ENCODE results near the gene NACC2. TPM values are rescaled to one million over a fixed set of nuclear protein-coding genes. Genes with fewer than 3 reads are reported as not detected.

Gene NACC2, protein sequence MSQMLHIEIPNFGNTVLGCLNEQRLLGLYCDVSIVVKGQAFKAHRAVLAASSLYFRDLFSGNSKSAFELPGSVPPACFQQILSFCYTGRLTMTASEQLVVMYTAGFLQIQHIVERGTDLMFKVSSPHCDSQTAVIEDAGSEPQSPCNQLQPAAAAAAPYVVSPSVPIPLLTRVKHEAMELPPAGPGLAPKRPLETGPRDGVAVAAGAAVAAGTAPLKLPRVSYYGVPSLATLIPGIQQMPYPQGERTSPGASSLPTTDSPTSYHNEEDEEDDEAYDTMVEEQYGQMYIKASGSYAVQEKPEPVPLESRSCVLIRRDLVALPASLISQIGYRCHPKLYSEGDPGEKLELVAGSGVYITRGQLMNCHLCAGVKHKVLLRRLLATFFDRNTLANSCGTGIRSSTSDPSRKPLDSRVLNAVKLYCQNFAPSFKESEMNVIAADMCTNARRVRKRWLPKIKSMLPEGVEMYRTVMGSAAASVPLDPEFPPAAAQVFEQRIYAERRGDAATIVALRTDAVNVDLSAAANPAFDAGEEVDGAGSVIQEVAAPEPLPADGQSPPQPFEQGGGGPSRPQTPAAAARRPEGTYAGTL
- polyA plus RNA-seq (ENCODE audit: insufficient read length in 4 of 4), result 1 to 10 TPM; 6.9 to 9.9 (median 9.6) TPM

DNA sequence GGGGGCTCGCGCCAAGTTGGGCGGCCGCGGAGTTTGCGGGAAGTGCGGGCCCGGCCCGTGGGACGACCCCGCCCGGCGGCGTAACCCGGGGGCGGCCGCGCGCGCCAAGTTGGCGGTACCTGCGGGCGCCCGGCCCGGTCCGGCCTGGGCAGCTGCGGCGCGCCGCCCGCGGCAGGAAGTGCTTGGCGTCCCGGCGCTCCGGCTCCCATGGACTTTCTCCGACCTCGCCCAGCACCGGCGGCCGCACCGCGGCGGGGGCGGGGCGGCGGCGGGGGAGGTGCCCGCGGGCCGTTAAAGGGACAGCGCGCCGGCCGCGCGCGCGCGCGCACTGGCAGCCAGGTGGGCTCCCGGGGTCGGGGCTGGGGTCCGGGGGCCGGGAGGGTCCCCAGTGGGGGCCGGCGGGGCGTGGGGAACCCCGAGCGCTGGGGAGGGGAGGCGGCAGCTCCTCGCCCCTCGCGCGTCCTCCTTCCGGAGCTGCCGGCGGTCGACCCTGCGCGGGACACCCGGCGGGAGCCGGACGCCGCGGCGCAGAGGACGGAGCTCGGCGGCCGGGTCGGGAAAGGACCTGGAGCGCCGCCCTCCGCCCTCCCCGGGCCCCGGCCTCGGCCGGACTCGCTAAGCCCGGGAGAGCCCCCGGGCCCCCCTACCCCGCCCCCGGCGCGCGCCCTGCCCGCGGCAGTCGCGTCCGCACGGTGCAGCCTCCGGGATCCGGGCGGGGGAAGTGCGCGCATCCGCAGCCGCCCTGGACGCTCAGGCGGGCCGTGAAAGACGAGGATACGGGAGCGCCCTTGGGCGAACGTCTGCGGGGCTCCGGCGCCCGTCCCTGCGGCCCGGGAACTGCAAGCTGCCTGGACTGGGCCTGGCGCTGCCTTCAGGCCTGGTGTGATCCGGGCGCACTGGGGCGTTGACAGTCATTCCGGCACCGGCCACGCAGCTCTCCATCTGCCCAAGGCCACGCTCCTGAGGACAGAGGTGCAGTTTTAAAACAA, at the start of gene NACC2:
Gene NACC2 (minus strand): TSS at position 220 of the 989 bp plus-strand sequence. CDS start 44,768 bp downstream, outside the sequence.
- no peak for DNase-seq (ENCODE audit: low read depth in 4 of 4, low spot score in 2 of 4)

DNA sequence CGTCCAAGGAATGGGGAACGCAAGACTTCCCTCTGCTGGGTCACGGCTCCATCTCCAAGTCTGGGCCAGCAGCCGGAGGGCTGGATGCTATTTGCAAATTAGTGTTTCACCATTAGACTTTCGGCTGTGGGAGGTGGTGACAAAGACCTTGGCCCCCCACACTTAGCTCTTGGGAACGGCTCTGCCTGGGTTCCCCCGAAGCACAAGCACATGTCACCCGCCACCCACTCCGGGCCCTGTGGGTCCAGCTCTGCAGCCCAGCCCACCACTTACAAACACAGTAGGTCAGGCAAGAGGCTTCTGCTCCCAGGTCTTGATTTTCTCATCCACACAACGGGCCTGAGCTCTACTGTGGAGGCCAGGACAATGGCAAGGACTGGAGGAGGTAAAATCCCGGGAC, 49.4 kb upstream of the NACC2 start:
- DNase-seq (ENCODE audit: low read depth in 4 of 4, low spot score in 2 of 4), result no peak

DNA sequence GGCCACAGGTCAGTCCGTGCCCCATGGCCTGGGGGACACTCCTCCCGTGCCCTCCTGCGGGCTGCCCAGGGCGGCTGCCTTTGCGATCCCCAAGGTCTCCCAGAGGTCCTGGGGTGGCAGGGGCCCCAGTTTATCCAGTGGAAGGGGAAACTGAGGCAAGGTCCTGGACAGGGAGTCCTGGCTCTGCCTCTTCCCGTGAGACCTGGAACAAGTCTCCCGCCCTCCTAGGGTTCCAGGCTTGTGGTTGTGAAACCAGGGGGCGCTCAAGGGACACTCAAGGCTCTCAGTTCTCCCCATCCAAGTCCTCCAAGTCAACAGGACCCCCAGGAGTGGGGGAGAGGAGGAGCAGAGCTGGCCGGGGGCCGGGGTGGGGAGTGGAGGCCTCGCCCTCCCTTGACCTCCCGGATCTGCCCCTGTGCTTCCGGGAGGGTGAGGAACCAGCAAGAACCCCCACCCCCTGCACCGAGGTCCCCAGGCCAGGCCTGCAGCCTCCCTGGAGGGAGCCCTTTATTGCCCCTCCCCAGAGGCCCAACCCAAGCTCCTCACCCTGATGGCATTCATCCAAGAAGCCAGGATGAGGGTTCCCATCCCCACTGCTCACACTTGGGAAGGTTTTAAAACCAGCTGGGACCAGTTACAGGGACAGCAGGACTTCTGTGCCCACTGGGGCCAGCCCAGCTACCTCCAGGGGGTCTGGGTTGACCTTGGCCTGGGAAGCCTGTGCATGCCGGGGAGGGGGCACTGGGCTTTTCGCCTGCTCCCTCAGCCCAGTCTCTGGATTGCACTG, 48.3 kb upstream of the NACC2 start:
- DNase-seq (ENCODE audit: low read depth in 4 of 4, low spot score in 2 of 4), result no peak

DNA sequence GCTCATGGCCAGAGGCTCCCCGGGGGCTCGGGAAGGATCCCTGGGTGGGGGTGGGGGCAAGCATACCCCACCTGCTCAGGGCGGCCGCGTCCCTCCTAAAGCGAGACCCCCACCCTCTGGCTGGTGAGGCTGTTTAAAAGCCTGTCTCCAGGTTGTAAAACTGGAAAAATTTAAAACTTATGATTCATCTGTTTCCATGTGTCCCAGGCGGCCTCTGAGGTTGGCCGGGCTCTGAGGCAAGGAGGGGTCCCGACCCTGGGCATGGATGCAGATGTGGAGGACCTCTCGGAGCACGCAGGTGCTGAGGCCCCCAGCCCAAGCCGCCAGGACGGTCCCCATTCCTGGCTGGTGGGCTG, 47.7 kb upstream of the NACC2 start:
- no peak for DNase-seq (ENCODE audit: low read depth in 4 of 4, low spot score in 2 of 4)

DNA sequence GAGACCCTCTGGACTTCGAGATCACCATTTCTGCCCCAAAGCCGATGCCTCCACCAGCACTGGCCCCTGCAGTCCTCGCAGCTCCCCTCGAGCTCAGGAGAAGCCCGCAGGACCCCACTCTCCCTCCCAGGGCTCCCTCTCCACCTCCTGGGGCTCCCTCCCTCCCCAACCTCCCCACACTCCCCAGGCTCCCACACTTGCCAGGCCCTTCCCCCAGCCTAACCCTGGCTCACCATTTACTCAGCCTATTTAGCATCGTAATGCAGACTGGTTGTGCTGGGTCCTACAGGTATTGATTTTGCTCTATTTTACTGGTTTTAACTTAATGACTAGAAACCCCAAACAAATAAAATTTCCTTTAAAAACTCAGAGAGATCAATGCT, 47.3 kb upstream of the NACC2 start:
- DNase-seq (ENCODE audit: low read depth in 4 of 4, low spot score in 2 of 4), result no peak

DNA sequence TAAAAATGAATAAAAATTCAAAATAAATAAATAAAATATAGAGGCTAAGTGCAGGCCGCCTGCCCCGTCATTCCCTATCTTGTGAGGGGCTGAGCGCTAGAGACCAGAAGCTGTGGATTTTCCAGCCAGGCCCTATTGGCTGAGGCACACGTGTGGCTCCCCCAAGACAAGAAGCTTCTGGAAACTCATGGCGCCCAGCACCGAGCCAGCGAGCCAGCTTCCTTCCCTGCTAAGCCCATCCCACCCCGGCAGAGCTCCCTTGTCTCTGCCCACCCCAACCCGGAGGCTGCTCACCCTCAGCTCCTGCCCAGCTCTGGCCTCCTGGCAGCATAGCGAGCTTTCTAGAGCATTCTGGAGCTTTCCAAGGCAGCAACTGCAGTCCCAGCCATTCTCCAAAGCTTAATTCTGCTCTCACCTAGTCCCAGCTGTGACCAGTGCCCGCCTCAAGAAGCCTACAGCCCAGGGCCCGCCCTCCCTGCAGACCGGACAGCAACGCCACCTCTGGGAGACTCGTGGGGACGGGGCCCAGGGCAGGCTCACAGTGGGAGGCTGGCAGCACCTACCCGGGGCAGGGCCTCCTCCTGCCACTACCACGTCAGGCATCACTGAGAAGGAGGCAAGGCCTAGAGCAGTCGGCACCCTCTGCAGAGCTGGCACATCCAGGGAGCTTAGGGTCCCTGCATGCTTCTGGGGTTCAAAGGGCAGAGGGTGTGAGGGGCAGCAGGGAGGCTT, 46.8 kb upstream of the NACC2 start:
- no peak for DNase-seq (ENCODE audit: low read depth in 4 of 4, low spot score in 2 of 4)

DNA sequence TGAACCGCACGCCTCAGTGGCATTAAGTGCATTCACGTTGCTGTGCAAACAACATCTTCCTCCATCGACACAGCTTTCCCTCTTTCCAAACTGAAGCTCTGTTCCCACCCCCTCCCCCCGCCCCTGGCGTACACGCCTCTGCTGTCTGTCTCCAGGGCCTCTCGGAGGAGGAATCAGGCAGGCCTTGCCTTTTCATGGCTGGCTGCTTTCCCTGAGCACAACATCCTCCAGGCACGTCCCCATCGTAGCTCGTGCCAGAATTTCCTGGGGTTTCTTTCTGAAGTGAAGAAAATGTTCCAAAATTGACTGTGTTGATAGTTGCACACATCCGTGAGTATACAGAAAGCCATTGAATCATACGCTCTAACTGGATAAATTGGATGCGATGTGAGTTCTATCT, 45.9 kb upstream of the NACC2 start:
- DNase-seq (ENCODE audit: low read depth in 4 of 4, low spot score in 2 of 4), result no peak

DNA sequence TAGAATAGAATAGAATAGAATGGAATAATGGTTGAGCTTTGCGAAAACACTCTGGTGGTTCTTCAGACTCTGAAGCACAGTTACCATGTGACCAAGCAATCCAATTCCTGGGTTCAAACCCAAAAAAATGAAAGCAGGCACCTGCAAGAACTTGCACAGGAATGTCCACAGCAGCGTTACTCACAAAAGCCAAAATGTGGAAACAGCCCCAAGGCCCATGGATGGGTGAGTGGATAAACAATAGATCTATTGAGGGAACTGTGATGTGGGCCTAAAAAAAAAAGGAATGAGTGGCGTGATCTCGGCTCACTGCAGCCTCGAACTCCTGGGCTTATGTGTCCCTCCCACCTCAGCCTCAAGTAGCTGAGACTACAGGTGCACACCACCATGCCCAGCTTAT, 45.0 kb upstream of the NACC2 start:
- no peak for DNase-seq (ENCODE audit: low read depth in 4 of 4, low spot score in 2 of 4)

DNA sequence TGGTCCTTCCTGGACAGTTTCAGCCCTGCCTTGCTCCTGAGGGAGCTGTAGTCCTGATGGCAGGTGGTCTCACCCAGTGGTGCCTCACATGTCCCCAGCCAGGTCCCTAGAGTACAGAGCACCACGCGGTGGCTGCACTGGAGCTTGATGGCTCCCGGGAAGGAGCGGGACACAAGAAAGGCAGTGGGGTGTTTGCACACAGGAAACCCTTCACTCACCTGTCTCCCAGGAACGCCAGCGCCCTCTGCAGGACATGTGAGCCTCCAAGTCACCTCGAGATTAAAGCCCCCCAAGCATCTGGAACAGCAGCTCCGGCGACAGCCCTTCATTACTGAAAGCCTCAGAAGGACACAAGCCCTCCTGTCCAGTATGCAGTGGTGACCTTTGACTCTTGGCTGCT, 43.5 kb upstream of the NACC2 start:
- no peak for DNase-seq (ENCODE audit: low read depth in 4 of 4, low spot score in 2 of 4)

DNA sequence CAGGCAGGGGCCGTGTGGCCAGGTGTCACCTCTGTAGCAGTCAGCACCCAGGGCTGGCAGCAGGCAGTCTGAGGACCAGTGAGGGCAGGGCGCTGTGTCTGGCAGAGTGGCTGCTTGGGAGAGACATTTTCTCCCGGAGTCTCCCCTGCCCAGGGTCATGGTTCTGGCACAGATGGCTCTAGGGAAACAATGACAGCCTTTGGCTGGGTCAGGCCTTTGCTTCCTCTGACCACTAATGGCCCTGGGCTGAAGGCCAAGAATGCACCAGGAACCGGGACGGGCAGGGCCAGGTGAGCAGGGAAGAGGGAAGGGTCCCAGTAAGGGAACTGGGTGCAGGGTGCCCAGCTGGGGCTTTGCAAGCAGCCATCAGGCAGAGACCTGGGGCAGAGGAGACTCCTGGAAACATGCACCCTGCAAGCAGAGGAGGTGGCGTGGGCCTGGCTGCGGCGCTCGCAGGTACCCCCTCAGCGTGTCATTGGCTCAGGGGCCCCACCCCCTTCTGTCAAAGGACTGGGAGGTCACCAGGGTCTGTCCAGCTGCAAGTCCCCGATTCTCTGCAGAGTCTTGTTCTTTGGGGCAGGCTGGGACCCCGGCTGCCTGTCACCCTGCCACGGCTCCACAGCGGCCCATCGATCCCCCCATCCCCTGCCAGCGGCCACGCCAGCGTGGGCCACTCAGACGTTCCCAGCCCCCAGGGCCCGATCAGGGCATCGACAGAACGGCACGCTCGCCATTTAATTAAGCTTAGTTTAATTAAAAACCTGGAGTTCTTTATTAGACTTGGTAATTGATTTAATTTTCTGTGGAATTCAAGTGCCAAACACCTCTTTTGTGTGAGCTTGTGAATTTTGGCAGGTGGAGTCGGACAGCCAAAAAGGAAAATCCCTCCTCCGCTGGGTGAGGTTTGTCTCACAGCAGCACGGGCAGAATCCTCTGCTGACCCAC, 42.5 kb upstream of the NACC2 start:
- DNase-seq (ENCODE audit: low read depth in 4 of 4, low spot score in 2 of 4), result no peak

DNA sequence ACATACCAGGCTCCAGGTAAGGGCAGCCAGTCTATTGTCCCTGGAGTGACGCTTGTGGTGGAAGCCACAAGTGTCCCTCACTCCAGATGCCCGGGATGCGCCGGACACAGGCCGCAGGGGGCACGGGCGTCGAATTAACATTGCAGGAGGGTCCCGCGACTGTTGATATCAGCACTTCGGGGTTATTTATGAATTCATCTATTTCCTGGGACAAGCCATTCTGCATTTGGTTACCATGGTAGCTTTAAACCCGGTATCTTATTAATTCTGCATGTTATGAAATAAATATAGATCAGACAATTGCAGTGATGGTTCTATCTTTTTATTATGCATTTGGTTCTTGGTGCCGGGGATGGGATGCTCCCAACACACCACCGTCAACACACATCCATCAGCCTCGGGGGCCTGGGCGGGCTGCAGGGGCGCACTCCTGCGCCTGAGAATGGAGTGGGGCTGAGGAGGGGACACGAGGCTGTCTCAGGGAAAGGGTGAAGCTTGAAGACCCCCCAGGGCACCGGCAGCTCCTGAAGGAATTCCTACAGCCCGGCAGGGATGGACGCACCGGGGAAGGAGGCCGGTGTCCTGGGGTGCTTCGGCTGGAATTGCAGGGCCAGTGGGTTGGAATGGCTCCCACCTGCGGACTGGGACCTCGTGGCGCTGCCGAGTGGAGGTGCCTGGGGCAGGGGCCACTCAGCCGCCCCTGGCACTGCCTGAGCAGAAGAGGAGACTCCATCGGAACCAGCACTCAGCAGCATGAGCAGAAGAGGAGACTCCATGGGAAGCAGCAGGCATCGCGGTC, 41.2 kb upstream of the NACC2 start:
- DNase-seq (ENCODE audit: low read depth in 4 of 4, low spot score in 2 of 4), result no peak

DNA sequence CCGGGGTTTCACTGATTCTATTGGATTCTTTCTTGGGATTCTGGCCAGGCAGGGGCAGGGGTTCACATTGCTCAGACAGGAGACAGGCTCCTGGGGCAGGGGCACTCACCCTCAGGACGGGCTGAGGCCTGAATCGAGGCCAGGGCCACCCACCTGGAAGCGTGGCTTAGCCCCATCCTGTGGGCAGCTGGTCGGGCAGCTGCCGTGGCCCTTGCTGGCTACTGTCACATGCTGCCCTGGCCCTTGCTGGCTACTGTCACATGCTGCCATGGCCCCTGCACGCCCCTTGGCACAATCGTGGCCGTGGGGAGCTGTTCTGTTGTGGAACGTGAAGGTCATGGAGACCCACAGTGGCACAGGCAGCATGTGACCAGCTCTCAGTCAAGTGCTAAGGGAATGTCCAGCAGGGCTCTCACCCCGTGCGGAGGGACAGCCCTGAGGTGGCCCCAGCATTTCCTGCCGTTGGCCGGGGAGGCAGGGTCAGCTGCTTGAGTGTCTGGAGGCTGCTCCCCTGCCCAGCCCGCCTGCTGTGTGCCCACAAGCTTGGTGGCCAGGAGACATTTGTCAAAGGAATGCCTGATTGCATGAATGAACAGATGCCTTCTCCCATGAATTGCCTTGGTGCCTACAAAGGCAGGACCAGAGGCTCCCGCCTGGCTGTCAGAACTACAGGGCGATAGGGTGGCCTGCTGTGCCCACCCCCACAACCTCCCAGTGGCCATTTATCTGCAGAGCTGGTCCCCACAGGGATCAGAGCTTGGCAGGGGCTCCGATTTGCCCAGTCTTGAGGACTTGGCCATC, 40.4 kb upstream of the NACC2 start:
- no peak for DNase-seq (ENCODE audit: low read depth in 4 of 4, low spot score in 2 of 4)

DNA sequence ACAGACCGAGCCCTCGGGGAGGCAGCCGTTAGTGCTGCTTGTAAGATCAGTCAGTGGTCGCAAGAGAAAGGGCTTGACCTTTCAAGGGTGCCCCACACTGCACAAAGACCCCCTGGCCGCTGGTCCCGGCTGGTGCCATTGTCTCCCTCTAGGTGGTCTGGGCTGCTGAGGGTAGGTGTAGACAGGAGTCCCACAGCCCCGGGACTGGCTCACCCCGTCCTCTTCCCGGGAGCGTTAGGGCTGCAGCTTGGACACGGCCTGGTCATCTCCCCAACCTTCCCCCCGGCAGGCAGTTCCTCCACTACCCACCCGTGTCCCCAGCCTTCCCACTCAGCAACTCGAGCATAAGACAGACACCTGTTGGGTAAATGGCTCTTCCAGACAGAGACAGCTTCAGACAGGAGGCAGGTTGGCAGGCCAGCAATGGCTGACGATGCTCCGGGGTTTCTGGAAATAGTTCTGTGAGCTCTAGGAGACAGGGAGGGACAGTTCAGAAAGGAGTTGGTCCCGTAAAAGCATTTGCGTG, 38.9 kb upstream of the NACC2 start:
- no peak for DNase-seq (ENCODE audit: low read depth in 4 of 4, low spot score in 2 of 4)

DNA sequence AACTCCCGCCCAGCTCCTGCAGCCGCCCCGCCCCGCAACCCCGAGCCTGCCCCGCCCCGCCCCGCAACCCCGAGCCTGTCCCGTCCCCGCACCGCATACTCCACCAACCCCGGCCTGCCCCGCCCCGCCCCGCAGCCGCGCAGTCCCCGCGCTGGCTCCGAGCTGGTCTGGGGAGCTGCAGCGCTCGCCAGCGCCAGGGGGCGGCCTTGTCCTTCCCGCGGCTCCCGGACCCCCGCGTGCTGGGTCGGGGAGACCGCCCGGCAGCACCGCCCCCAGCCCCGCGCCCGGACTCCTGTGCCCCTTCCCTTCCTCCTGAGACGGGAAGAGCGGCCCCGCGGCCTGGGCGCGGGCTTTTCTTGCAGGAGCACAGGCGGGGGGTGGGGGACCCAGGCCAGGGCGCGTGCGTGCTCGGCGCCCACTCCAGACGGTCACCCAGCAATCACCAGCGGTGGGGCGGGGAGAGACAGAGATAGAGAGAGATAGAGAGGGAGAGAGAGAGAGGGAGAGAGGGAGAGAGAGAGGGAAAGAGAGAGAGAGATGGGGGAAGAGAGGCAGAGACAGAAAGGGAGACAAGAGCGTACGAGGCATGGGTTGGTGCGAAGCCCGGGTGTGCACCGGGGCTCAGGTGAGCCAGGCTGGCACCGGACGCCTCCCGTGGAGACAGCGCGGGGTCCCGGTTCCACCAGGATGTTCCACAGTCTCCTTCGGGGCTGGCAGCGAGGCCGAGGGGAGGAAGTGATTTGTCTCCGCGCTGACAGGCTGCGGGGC, 38.3 kb upstream of the NACC2 start:
- no peak for DNase-seq (ENCODE audit: low read depth in 4 of 4, low spot score in 2 of 4)

DNA sequence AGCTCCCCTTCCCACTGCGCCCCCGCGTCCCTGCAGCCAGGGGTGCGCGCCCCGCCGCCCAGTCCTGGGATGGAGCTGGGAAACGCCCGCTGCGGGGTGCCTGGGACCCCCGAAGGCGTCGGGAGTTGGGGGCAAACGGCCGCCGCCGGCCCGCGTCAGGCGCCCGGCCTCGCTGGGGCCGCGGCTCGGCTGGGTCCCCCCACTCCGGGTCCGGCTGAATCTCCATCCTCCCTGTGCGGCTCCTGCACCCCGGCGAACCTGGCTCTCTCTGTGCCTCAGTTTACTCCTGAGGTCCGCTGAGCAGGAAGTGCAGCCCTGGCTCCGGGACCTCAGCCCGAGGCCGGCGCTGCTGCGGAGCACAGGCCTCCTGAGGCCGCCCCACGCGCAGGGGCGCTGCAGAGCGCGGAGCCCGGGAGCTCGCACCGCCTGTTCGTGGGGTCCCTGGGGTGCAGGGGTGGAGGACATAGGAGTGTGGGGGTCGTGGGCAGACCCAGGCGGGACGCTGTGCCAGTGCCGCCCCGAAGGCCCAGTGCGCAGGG, 37.5 kb upstream of the NACC2 start:
- no peak for DNase-seq (ENCODE audit: low read depth in 4 of 4, low spot score in 2 of 4)
